GM06990 (cell line): ENCODE results near the gene JAG1.

ENCODE experiments used
- DNase-seq: peaks from one replicate; pipeline ENCODE4 v3.0.0-alpha.2; 2011; ENCODE audit not compliant: insufficient read length; ENCODE audit errors: extremely low read depth
- H3K27me3 ChIP-seq: replicated peaks from 2 replicates; pipeline ENCODE4 v1.6.0; 2011; ENCODE audit warnings: low read length; ENCODE audit not compliant: control insufficient read depth, insufficient read depth
- H3K36me3 ChIP-seq: 2 replicates; pipeline ENCODE4 v1.5.1; 2011; ENCODE audit warnings: low read length; ENCODE audit not compliant: control insufficient read depth, insufficient read depth
- H3K4me3 ChIP-seq: replicated peaks from 2 replicates; pipeline ENCODE4 v1.5.1; 2011; ENCODE audit warnings: low read depth, mild to moderate bottlenecking, control low read depth, low read length
- CTCF ChIP-seq: IDR thresholded peaks from 2 replicates; pipeline ENCODE4 v1.5.1; 2011; ENCODE audit warnings: low read length, control low read depth, mild to moderate bottlenecking, inconsistent platforms; ENCODE audit not compliant: insufficient read depth, poor library complexity, severe bottlenecking

Gene JAG1

DNA sequence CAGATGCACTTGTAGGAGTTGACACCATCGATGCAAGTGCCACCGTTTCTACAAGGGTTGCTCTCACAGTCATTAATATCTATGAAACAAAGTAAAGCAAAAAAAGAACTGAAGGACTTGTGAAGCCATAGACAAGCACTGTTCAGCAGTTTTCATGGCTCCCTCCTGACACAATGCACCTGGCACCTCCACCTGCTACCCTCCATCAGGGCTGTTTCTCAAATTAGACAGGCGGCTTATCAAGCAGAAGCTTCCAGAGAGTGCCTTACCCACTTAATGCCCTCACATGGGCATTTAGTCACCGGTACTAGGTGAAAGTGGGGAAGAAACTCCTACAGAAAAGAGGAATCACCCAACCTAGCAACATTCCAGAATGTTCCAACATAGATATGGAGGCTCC, 27.8 kb downstream of the JAG1 start:
- TF ChIP-seq CTCF = no peak
- H3K36me3 ChIP-seq = no peaks in the 10 kb centered on the region; the same call in 1 of the 2 replicates
- DNase-seq = no peak
- no peaks in the 10 kb centered on the region; the same call in 1 of the 2 replicates for H3K27me3 ChIP-seq
- H3K4me3 ChIP-seq = no peak overlapping the region

DNA sequence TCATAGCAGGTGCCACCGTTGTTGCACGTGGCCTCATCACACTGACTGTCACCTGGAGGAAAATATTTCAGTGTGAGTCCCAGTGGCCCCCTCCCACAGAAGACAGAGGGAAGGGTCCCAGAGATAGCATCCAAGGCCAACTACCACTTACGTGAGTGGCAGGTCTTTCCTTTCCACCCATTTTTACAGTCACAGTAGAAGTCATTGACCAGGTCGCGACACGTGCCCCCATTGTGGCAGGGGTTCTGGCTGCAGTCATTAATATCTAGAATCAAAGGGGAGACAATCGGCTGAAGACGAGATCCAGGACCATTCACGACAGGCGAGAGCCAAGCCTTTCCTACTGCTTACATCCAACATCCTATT, 28.6 kb downstream of the JAG1 start:
- no peak for TF ChIP-seq CTCF
- no peaks in the 10 kb centered on the region; the same call in 1 of the 2 replicates for H3K27me3 ChIP-seq
- DNase-seq = no peak
- H3K36me3 ChIP-seq = no peaks in the 10 kb centered on the region; the same call in 1 of the 2 replicates
- H3K4me3 ChIP-seq = no peak overlapping the region

DNA sequence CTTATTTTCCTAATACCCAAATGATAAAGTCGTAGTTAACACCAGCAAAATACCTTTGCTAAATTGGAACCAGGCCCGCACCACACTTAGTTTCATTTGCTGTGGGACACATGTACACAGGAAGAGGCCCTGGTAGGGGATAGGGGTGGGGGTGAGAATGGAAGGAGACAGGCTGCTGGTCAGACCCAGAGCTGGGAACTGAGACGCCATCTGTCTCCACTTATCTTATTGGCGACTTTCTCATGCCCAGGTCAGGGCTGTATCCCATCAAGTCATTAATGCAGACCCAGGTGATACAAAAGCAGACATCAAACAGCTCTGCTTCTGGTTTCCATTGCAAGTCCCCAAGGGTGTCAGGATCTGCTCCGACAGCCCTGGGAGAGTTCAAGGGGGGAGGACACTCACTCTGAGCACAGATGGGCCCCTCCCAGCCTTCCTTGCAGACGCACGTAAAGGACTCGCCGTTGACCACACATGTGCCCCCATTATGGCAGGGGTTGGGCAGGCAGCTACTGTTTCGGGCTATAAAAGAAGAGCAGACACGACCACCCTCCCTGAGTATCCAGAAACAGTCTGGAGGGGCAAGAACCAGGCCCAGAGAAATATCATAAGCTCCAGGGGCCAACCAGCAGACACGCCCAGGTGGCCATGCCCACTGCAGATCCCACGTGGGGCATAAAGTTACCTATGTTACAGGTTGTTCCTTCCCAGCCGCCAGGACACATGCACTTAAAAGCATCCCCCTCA, 29.2 kb downstream of the JAG1 start:
- Histone ChIP-seq H3K36me3 (no peaks in the 10 kb centered on the region; the same call in 1 of the 2 replicates), H3K4me3 (no peak overlapping the region), H3K27me3 (no peaks in the 10 kb centered on the region; the same call in 1 of the 2 replicates)
- no peak for DNase-seq
- no peak for TF ChIP-seq CTCF

- Histone ChIP-seq H3K36me3 (no peaks in the 10 kb centered on the region; the same call in 1 of the 2 replicates), H3K4me3 (no peak overlapping the region), H3K27me3 (no peaks in the 10 kb centered on the region; the same call in 1 of the 2 replicates)
- no peak for DNase-seq
- no peak for TF ChIP-seq CTCF
These were observed 30.3 kb downstream of the JAG1 start for GRCh38 chr20:10643560-10643873.

GRCh38 chr20:10642856-10643559, 30.8 kb downstream of the JAG1 start:
- Histone ChIP-seq H3K4me3 (no peak overlapping the region), H3K36me3 (no peaks in the 10 kb centered on the region; the same call in 1 of the 2 replicates), H3K27me3 (no peaks in the 10 kb centered on the region)
- no peak for DNase-seq
- no peak for TF ChIP-seq CTCF

DNA sequence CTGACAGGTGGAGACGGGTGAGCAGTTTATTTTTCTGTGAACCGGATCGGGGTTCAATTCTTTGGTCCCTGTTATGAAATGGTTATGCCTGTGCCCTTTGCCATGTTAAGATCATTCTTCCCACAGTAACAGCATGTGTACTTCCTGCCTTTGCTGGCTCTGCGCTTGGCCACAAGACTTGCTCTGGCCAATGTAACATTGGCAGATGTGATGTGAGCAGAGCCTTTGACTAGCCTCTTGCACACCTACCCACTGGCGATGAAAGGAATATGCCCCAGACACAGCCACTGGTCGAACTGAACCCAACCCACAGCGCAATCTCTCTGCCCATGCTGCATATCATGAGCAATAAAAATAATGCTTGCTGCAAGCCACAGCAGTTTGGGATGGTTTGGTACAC, 31.9 kb downstream of the JAG1 start:
- H3K4me3 ChIP-seq = no peak overlapping the region
- no peaks in the 10 kb centered on the region; the same call in 1 of the 2 replicates for H3K36me3 ChIP-seq
- no peak for TF ChIP-seq CTCF
- no peak for DNase-seq
- no peaks in the 10 kb centered on the region for H3K27me3 ChIP-seq
